Left lung (tissue), 10 donors: ENCODE measurements around the gene GPSM1. TPM values are rescaled to one million over a fixed set of nuclear protein-coding genes. Genes with fewer than 3 reads are reported as not detected.

Experiments used
- ATAC-seq: fragments of 200-7000 bp; cut with Tn5 transposase; one replicate; pipeline ENCODE4 v1.9.1; 2020; ENCODE audit warnings: moderate library complexity
- DNase-seq, 4 donors: peaks; one replicate each; pipeline ENCODE4 v3.0.0-alpha.2; 2013 to 2020
- H3K27ac ChIP-seq, 2 donors: fragments of 200-600 bp; sonication (generic) in 1 of 2; one replicate each; pipeline versions ENCODE4 v1.5.0 to v1.8.0; 2020 to 2021
- H3K27me3 ChIP-seq, 2 donors: fragments of 200-600 bp; sonication (generic) in 1 of 2; one replicate each; pipeline versions ENCODE4 v1.5.0 to v1.8.0; 2020 to 2021
- H3K36me3 ChIP-seq, 2 donors: fragments of 200-600 bp; sonication (generic) in 1 of 2; one replicate each; pipeline versions ENCODE4 v1.5.0 to v1.8.0; 2020 to 2021
- H3K4me1 ChIP-seq, 2 donors: fragments of 200-600 bp; one replicate each; pipeline ENCODE4 v1.8.0; 2021
- H3K4me3 ChIP-seq, 2 donors: fragments of 200-600 bp; sonication (generic) in 1 of 2; one replicate each; pipeline versions ENCODE4 v1.5.0 to v1.8.0; 2020 to 2021; ENCODE audit warnings: mild to moderate bottlenecking in 1 of 2
- H3K9me3 ChIP-seq, 2 donors: fragments of 200-600 bp; sonication (generic) in 1 of 2; one replicate each; pipeline versions ENCODE4 v1.5.0 to v1.8.0; 2020 to 2021
- CTCF ChIP-seq, 2 donors: fragments of 200-600 bp; sonication (generic) in 1 of 2; IDR thresholded peaks; one replicate each; pipeline versions ENCODE4 v1.5.0 to v1.8.0; 2021; ENCODE audit warnings: antibody characterized with exemption in 2 of 2
- intact Hi-C, 2 donors: fragments of 100-400 bp; cut with DNase I; formaldehyde crosslinking; loops; one replicate each; pipeline versions ENCODE4 v1.11.2 to v1.14.2; 2022
- polyA plus RNA-seq, 6 donors: library from polyadenylated mRNA; unstranded; fragments of 120-200 nt; gene quantifications; one replicate each; pipeline ENCODE4 v1.2.1, GENCODE V29; 2013; ENCODE audit not compliant: insufficient read length in 6 of 6
- total RNA-seq, 2 donors: library from RNA; stranded (reverse); fragmentation: NEBNext Ultra II Directional; extraction: Animal tissue kit (Norgen Biotek cat#: 25700); gene quantifications; one replicate each; pipeline ENCODE4 v1.2.1, GENCODE V29; 2021
- donor health status: DM: no; HTN: yes; CAD: no.
- donor health status: DM: no; HTN: no; CAD: no.

GPSM1 gene
- total and polyA plus RNA-seq, 8 donors, result 21.7 to 84.3 (median 52.7) TPM

DNA sequence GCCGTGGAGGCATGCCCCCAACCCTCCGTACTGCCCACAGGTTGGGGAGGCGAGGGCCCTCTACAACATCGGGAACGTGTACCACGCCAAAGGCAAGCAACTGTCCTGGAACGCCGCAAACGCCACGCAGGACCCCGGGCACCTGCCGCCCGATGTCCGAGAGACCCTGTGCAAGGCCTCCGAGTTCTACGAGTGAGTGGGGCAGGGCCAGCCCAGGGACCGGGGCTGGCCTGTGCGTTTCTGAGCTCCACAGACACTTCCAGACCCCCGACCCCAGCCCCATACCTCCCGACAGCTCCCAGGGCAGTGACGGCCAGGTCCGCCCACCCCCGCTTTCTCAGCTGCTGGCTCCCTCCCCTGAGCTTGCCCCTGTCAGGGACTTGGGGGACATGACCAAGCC, 9.5 kb downstream of the GPSM1 start:
- H3K4me1 ChIP-seq, result peaks cover 0 to 4% of the 10 kb centered on the region in 2 donors
- TF ChIP-seq CTCF (IDR thresholded peaks at IDR 0.05), result no peak
- no peaks in the 10 kb centered on the region for H3K9me3 ChIP-seq
- H3K27me3 ChIP-seq, result no peaks in the 10 kb centered on the region
- H3K36me3 ChIP-seq, result peaks cover 0 to 24% of the 10 kb centered on the region in 2 donors
- intact Hi-C loops, result no loop called here
- no peak for ATAC-seq
- H3K4me3 ChIP-seq, result no peak overlapping the region
- no peak overlapping the region for H3K27ac ChIP-seq
- no peak for DNase-seq

- intact Hi-C loops, result no loop called here
- H3K4me1 ChIP-seq, result peaks cover 2 to 12% of the 10 kb centered on the region in 2 donors
- H3K36me3 ChIP-seq, result peaks cover 0 to 24% of the 10 kb centered on the region in 2 donors
- DNase-seq (no peak), ATAC-seq (no peak)
- no peak overlapping the region for H3K4me3 ChIP-seq
- no peak overlapping the region for H3K27ac ChIP-seq
- H3K27me3 ChIP-seq, result no peaks in the 10 kb centered on the region
- no peaks in the 10 kb centered on the region for H3K9me3 ChIP-seq
- no peak for TF ChIP-seq CTCF (IDR thresholded peaks at IDR 0.05)
These were observed 10.4 kb downstream of the GPSM1 start for GRCh38 chr9:136337416-136338395.

DNA sequence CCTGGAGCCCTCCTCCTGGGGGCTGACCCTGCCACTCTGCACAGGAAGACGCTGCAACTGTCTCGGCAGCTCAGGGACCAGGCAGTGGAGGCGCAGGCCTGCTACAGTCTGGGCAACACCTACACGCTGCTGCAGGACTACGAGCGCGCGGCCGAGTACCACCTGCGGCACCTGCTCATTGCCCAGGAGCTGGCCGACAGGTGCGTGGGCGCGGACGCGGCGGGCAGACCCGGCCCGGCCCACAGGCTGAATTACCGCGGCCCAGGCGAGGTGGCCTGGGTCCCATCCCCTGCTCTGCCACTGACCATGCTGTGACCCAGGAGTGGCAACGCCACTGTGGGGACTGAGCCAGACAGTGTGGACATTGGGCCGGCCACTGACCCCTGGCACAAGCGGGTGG, 11.2 kb downstream of the GPSM1 start:
- Histone ChIP-seq H3K4me3 (no peak overlapping the region), H3K4me1 (peaks cover 6 to 18% of the 10 kb centered on the region in 2 donors), H3K27me3 (no peaks in the 10 kb centered on the region), H3K9me3 (no peaks in the 10 kb centered on the region), H3K27ac (no peak overlapping the region), H3K36me3 (peaks cover 0 to 24% of the 10 kb centered on the region in 2 donors)
- intact Hi-C loops, result no loop called here
- no peak for ATAC-seq
- no peak for DNase-seq
- no peak for TF ChIP-seq CTCF (IDR thresholded peaks at IDR 0.05)

DNA sequence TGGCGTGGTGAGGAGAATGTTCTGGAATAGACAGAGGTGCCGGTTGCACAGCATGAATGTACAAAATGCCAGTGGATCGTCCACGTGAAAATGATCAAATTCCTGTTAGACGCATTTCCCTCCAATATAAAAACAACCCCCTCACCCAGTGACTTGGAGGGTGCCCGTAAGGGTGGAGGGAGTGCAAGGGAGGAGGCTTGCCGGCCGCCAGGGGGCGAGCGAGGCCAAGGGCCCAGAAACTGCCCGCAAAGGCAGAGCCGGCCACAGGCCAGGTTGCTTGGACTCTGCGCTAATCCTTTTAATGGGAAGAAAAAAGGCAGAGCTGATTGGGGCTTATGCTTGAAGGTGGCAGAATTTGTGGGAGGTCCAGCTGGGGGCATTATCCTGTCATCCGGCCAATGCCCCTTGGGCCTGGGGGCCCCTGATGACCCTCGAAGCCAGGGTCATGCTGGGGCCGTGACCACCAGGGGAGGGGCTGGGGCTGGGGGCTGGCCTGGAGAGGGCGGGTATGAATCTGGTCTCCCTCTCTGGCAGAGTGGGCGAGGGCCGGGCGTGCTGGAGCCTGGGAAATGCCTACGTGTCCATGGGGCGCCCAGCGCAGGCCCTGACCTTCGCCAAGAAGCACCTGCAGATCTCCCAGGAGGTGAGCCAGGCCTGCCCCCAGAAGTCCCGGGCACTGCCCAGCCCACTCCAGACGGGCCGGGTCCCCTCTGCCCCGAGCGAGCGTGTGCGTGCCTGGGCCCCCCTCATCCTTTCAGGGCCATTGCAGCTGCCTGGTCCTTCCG, 12.0 kb downstream of the GPSM1 start:
- peak; percentile 70 for ATAC-seq
- peak in 3 of 4 donors; percentile 65 to 95 (median 69) for DNase-seq

More for the DNA sequence above, 12.0 kb downstream of the GPSM1 start:
- Histone ChIP-seq H3K4me3 (no peak overlapping the region), H3K9me3 (no peaks in the 10 kb centered on the region), H3K36me3 (peaks cover 0 to 24% of the 10 kb centered on the region in 2 donors), H3K27me3 (no peaks in the 10 kb centered on the region), H3K27ac (no peak overlapping the region), H3K4me1 (peaks cover 6 to 18% of the 10 kb centered on the region in 2 donors)
- peak; percentile 74 to 89 for TF ChIP-seq CTCF (IDR thresholded peaks at IDR 0.05)
- intact Hi-C loops, result no loop called here
